ENCODE results near the gene OR10G2. TPM values are rescaled to one million over a fixed set of nuclear protein-coding genes. Genes with fewer than 3 reads are reported as not detected.
"Not testable (repeated sequence)": the region's sequence is repeated elsewhere in the genome, so short reads cannot be mapped to it uniquely, and the experiment has no call there.

OR10G2 gene
- polyA plus RNA-seq, 2 donors, result not detected

DNA sequence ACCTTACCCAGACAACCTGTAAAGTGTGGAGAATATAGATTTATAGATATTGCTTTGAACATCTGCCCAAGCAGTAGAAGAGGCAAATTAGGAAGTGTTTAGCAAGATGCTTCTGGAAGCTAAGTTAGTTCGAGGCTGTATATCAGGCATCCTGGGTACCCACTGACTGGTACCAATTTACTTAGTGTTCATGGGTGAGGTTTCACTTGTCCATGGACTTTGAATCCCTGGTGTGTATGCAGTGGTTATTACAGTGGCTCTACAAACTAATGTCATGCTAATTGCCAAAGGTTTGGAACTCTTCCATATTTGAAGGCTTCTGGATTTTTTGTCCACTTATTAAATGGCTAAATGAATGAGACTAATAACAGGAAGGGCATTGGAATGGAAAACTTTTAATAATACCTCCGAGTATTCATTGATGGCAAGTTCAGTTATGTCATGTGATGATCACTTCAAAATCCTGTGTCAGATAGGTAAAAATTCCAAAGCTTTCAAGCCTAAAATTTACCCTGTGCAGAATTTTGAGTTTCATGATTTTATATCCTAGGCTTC lies 18.7 kb upstream of the OR10G2 start, which contains the start of gene OR4E2:
OR4E2 (plus strand) TSS at position 505 of the 555 bp plus-strand sequence. CDS start 11,248 bp downstream, outside the sequence.
- H3K27me3 ChIP-seq (ENCODE audit: control insufficient read depth in 1 of 2, insufficient read depth in 2 of 2, low read length in 2 of 2), result no peaks in the 10 kb centered on the region
- H3K4me1 ChIP-seq (ENCODE audit: control insufficient read depth in 2 of 2, insufficient read depth in 2 of 2, low read length in 1 of 2), result no peaks in the 10 kb centered on the region
- no peak within 1 kb of the TSS for H3K27ac ChIP-seq (ENCODE audit: low read depth in 2 of 2, low read length in 1 of 2)
- WGBS, 2 donors, result 66 to 72% methylated on average over 2 of the region's 2 CpGs
- H3K36me3 ChIP-seq (ENCODE audit: control insufficient read depth in 2 of 2, insufficient read depth in 2 of 2, low read length in 1 of 2), result no peaks in the 10 kb centered on the region
- no peaks in the 10 kb centered on the region for H3K9me3 ChIP-seq (ENCODE audit: control insufficient read depth in 2 of 2, insufficient read depth in 1 of 2, low read depth in 1 of 2, low read length in 1 of 2)
- H3K4me3 ChIP-seq (ENCODE audit: low read depth in 1 of 2, low read length in 2 of 2), result no peak within 1 kb of the TSS

DNA sequence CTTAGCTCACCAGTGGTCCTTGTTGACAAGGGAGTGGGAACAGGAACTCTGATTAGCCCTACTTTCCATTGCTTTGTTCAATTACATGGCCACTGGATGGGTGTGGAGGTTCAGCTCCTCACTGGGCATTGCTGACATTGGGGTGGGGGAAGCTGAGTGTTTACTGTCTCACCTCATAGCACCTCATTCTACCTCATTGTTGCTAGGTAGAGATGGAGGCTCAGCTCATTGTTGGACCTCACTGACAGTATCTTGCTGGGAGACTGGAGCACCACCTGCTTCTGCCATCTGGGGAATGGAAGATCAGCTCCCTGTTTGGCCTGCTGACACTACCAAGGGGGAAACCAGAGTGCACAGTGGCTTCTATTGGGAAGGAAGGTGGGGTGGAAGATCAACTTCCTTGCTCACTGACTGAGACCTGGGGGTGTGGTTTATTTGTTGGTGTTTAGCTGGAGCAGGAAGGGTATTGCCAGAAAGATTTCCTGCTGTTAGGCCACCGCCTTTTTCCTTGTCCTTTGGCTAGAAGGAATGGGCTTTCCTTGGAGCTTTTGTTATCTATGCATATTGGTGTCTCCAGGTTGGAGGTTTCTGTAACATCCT lies 17.6 kb upstream of the OR10G2 start:
- H3K27me3 ChIP-seq (ENCODE audit: control insufficient read depth in 1 of 2, insufficient read depth in 2 of 2, low read length in 2 of 2), result no peaks in the 10 kb centered on the region
- H3K27ac ChIP-seq (ENCODE audit: low read depth in 2 of 2, low read length in 1 of 2), result no peak overlapping the region
- WGBS, 2 donors, result 45 to 63% methylated on average over 1 of the region's 1 CpG

DNA sequence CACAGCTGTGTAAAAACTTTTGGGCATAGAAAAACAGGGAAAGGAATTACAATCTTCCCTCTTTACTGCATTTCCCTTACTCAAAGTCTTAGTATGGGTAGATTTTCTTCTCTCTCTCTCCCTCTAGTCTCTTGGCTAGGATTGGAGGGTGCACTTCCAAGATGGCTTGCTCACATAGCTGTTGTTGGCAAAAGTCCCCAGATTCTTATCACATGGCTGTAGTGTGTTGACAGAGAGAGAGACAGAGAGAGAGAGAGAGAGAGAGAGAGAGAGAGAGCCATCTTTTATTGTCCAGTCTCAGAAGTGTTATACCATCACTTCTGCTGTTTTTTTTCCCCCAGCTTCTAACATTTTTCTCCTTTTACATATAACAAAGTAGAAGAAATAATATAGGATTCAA lies 12.6 kb upstream of the OR10G2 start:
- H3K27ac ChIP-seq (ENCODE audit: low read depth in 2 of 2, low read length in 1 of 2), result no peak overlapping the region
- H3K9me3 ChIP-seq (ENCODE audit: control insufficient read depth in 2 of 2, insufficient read depth in 1 of 2, low read depth in 1 of 2, low read length in 1 of 2), result no peaks in the 10 kb centered on the region
- H3K36me3 ChIP-seq (ENCODE audit: control insufficient read depth in 2 of 2, insufficient read depth in 2 of 2, low read length in 1 of 2), result no peaks in the 10 kb centered on the region
- H3K4me1 ChIP-seq (ENCODE audit: control insufficient read depth in 2 of 2, insufficient read depth in 2 of 2, low read length in 1 of 2), result no peaks in the 10 kb centered on the region
- H3K4me3 ChIP-seq (ENCODE audit: low read depth in 1 of 2, low read length in 2 of 2), result no peak overlapping the region
- H3K27me3 ChIP-seq (ENCODE audit: control insufficient read depth in 1 of 2, insufficient read depth in 2 of 2, low read length in 2 of 2), result no peaks in the 10 kb centered on the region

More for the DNA sequence above, 17.6 kb upstream of the OR10G2 start:
- H3K4me3 ChIP-seq (ENCODE audit: low read depth in 1 of 2, low read length in 2 of 2), result no peak overlapping the region
- no peaks in the 10 kb centered on the region for H3K9me3 ChIP-seq (ENCODE audit: control insufficient read depth in 2 of 2, insufficient read depth in 1 of 2, low read depth in 1 of 2, low read length in 1 of 2)
- H3K36me3 ChIP-seq (ENCODE audit: control insufficient read depth in 2 of 2, insufficient read depth in 2 of 2, low read length in 1 of 2), result no peaks in the 10 kb centered on the region
- no peaks in the 10 kb centered on the region for H3K4me1 ChIP-seq (ENCODE audit: control insufficient read depth in 2 of 2, insufficient read depth in 2 of 2, low read length in 1 of 2)

DNA sequence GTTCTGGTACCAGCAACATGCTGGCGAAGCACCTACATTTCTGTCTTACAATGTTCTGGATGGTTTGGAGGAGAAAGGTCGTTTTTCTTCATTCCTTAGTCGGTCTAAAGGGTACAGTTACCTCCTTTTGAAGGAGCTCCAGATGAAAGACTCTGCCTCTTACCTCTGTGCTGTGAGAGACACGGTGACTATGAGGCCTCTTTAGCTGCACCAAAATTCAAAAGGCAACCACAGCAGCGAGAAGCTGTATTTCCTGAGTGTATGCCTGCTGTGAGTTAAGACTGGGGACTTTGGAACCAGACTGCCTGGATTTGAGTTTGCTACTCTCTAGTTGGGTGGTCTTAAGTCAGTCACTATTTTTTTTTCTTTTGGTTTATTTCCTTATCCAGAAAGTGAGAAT lies 8.7 kb upstream of the OR10G2 start:
- Histone ChIP-seq H3K9me3 (ENCODE audit: control insufficient read depth in 2 of 2, insufficient read depth in 1 of 2, low read depth in 1 of 2, low read length in 1 of 2) (no peaks in the 10 kb centered on the region), H3K4me3 (ENCODE audit: low read depth in 1 of 2, low read length in 2 of 2) (no peak overlapping the region), H3K36me3 (ENCODE audit: control insufficient read depth in 2 of 2, insufficient read depth in 2 of 2, low read length in 1 of 2) (no peaks in the 10 kb centered on the region), H3K27ac (ENCODE audit: low read depth in 2 of 2, low read length in 1 of 2) (no peak overlapping the region), H3K27me3 (ENCODE audit: control insufficient read depth in 1 of 2, insufficient read depth in 2 of 2, low read length in 2 of 2) (peaks cover 0 to 2% of the 10 kb centered on the region in 2 donors), H3K4me1 (ENCODE audit: control insufficient read depth in 2 of 2, insufficient read depth in 2 of 2, low read length in 1 of 2) (no peaks in the 10 kb centered on the region)
- 67 to 68% methylated on average over 5 of the region's 5 CpGs for WGBS, 2 donors

DNA sequence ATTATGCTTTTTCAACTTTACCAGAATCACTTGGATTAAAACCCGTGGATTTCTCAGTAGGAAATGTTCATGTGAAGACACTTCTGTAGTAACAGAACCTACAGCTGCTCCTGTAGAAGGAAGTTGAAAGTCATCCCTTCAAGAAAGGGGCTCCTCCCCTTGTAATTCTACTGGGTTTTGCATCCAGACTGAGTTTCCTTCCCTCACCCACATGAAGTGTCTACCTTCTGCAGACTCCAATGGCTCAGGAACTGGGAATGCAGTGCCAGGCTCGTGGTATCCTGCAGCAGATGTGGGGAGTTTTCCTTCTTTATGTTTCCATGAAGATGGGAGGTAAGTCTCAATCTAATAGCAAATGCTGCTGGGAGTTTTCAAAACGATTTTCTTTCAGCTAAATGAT lies 7.9 kb upstream of the OR10G2 start:
- Histone ChIP-seq H3K27ac (ENCODE audit: low read depth in 2 of 2, low read length in 1 of 2) (no peak overlapping the region), H3K9me3 (ENCODE audit: control insufficient read depth in 2 of 2, insufficient read depth in 1 of 2, low read depth in 1 of 2, low read length in 1 of 2) (no peaks in the 10 kb centered on the region), H3K36me3 (ENCODE audit: control insufficient read depth in 2 of 2, insufficient read depth in 2 of 2, low read length in 1 of 2) (no peaks in the 10 kb centered on the region), H3K4me1 (ENCODE audit: control insufficient read depth in 2 of 2, insufficient read depth in 2 of 2, low read length in 1 of 2) (no peaks in the 10 kb centered on the region), H3K27me3 (ENCODE audit: control insufficient read depth in 1 of 2, insufficient read depth in 2 of 2, low read length in 2 of 2) (peaks cover 0 to 2% of the 10 kb centered on the region in 2 donors), H3K4me3 (ENCODE audit: low read depth in 1 of 2, low read length in 2 of 2) (no peak overlapping the region)
- 45 to 53% methylated on average over 3 of the region's 3 CpGs for WGBS, 2 donors

DNA sequence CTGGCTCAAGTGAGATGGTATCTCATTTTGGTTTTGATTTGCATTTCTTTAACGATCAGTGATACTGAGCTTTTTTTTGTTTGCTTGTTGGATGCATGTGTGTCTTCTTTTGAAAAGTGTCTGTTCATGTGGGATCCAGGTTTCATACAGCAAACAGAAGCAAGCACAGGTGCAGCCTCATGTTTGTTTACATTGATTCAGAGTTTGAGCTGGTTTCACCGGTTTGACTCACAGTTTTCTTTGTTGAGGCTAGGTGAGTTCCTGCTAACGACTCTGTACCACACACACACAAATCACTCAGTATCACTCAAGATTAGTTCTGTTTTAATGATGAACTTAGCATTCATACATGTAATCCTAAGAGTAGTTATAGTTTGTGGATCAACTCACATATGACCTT lies 3.7 kb downstream of the OR10G2 start:
- H3K4me1 ChIP-seq (ENCODE audit: control insufficient read depth in 2 of 2, insufficient read depth in 2 of 2, low read length in 1 of 2), result no peaks in the 10 kb centered on the region
- no peak overlapping the region for H3K27ac ChIP-seq (ENCODE audit: low read depth in 2 of 2, low read length in 1 of 2)
- no peak overlapping the region for H3K4me3 ChIP-seq (ENCODE audit: low read depth in 1 of 2, low read length in 2 of 2)
- H3K36me3 ChIP-seq (ENCODE audit: control insufficient read depth in 2 of 2, insufficient read depth in 2 of 2, low read length in 1 of 2), result no peaks in the 10 kb centered on the region
- no peaks in the 10 kb centered on the region for H3K9me3 ChIP-seq (ENCODE audit: control insufficient read depth in 2 of 2, insufficient read depth in 1 of 2, low read depth in 1 of 2, low read length in 1 of 2)
- WGBS, 2 donors, result 19 to 23% methylated on average over 3 of the region's 3 CpGs
- H3K27me3 ChIP-seq (ENCODE audit: control insufficient read depth in 1 of 2, insufficient read depth in 2 of 2, low read length in 2 of 2), result no peaks in the 10 kb centered on the region

DNA sequence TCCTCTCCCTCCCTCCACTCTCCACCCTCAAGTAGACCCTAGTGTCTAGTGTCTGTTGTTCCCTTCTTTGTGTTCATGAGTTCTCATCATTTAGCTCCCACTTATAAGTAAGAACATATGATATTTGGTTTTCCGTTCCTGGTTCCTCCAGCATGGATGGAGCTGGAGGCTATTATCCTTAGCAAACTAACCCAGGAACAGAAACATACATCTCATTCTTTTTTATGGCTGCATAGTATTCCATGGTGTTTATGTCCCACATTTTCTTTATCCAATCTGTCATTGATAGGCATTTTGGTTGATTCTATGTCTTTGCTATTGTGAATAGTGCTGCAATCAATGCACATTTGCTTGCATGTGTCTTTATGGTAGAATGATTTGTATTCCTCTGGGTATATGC lies 4.2 kb downstream of the OR10G2 start:
- H3K27ac ChIP-seq (ENCODE audit: low read depth in 2 of 2, low read length in 1 of 2); H3K4me3 ChIP-seq (ENCODE audit: low read depth in 1 of 2, low read length in 2 of 2); H3K4me1 ChIP-seq (ENCODE audit: control insufficient read depth in 2 of 2, insufficient read depth in 2 of 2, low read length in 1 of 2); H3K36me3 ChIP-seq (ENCODE audit: control insufficient read depth in 2 of 2, insufficient read depth in 2 of 2, low read length in 1 of 2); H3K27me3 ChIP-seq (ENCODE audit: control insufficient read depth in 1 of 2, insufficient read depth in 2 of 2, low read length in 2 of 2); H3K9me3 ChIP-seq (ENCODE audit: control insufficient read depth in 2 of 2, insufficient read depth in 1 of 2, low read depth in 1 of 2, low read length in 1 of 2): not testable (repeated sequence)
- 97 to 100% methylated on average over 1 of the region's 1 CpG for WGBS, 2 donors

DNA sequence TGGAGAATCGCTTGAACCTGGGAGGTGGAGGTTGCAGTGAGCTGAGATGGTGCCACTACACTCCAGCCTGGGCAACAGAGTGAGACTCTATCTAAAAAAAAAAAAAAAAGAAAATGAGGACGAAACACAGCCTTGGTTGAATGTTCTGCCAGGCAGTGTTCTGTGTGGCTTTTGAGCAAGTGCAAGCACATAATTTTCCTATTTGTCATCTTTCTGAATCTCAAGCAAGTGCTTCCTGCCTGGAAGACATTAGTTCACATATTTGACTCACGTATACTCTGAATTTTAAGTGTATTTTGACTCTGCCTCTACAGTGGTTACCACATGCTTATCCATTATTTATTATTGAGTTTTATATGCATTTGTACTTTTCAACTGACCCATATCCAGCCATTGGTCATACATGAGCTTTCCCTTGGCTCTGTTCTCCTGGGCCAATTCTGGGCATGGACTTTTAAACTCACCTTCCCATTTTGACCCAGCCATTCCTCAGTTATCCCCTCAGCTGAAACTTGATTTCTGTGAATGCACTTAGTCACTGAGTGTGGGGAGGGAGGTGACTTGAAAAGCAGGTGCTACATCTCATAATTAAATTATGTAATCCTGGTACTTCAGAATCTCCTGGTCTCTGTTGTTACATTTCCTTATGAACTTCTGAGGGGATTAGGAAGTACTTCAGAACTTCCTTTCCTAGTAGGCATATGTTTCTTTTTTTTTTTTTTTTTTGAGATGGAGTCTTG lies 8.1 kb downstream of the OR10G2 start:
- no peaks in the 10 kb centered on the region for H3K36me3 ChIP-seq (ENCODE audit: control insufficient read depth in 2 of 2, insufficient read depth in 2 of 2, low read length in 1 of 2)
- H3K4me1 ChIP-seq (ENCODE audit: control insufficient read depth in 2 of 2, insufficient read depth in 2 of 2, low read length in 1 of 2), result no peaks in the 10 kb centered on the region
- H3K9me3 ChIP-seq (ENCODE audit: control insufficient read depth in 2 of 2, insufficient read depth in 1 of 2, low read depth in 1 of 2, low read length in 1 of 2), result no peaks in the 10 kb centered on the region
- no peak overlapping the region for H3K4me3 ChIP-seq (ENCODE audit: low read depth in 1 of 2, low read length in 2 of 2)
- H3K27me3 ChIP-seq (ENCODE audit: control insufficient read depth in 1 of 2, insufficient read depth in 2 of 2, low read length in 2 of 2), result no peaks in the 10 kb centered on the region
- WGBS, 2 donors, result 58 to 65% methylated on average over 3 of the region's 3 CpGs
- peak overlapping the region; percentile 19 to 55 for H3K27ac ChIP-seq (ENCODE audit: low read depth in 2 of 2, low read length in 1 of 2)

DNA sequence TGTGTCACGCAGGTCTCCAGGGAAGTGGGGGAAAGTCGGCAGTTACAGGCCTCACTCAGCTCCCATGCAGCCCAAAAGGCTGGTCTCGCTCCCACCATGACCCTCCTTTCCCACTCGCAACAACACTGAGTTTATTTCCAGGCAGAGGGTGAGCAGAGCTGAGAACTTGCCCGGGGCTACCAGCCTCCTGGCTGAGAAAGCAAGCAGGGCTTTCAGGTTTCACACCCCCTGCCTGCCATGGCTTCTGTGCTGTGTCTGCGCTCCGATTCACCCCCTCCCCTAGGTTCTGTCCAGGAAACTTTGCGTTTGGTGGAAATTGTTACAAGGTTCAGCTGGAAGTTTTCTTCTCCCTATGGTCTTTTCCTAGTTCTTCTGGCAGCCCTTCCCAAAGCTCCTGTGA lies 17.1 kb downstream of the OR10G2 start:
- Histone ChIP-seq H3K36me3 (ENCODE audit: control insufficient read depth in 2 of 2, insufficient read depth in 2 of 2, low read length in 1 of 2) (no peaks in the 10 kb centered on the region), H3K4me3 (ENCODE audit: low read depth in 1 of 2, low read length in 2 of 2) (no peak overlapping the region), H3K27me3 (ENCODE audit: control insufficient read depth in 1 of 2, insufficient read depth in 2 of 2, low read length in 2 of 2) (peaks cover 0 to 2% of the 10 kb centered on the region in 2 donors), H3K9me3 (ENCODE audit: control insufficient read depth in 2 of 2, insufficient read depth in 1 of 2, low read depth in 1 of 2, low read length in 1 of 2) (no peaks in the 10 kb centered on the region), H3K27ac (ENCODE audit: low read depth in 2 of 2, low read length in 1 of 2) (no peak overlapping the region), H3K4me1 (ENCODE audit: control insufficient read depth in 2 of 2, insufficient read depth in 2 of 2, low read length in 1 of 2) (no peaks in the 10 kb centered on the region)
- 75 to 78% methylated on average over 8 of the region's 8 CpGs for WGBS, 2 donors

DNA sequence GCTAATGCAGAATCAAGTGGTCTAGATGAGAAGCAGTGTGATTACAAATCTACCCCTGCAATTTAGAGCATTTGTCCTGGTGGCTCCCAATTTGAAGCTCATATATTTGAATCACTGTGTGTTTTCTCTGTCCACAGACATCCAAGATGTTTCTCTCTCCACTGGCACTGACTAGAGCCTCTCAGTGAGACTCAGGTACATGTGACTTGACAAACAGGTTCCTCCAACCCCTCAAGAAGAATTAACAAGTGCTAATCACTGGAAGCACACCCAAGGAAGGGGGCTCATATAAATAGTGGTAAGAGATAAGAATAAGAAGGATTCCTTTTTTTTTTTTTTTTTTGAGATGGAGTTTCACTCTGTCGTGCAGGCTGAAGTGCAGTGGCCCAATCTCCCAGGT lies 20.5 kb downstream of the OR10G2 start:
- Histone ChIP-seq H3K27ac (ENCODE audit: low read depth in 2 of 2, low read length in 1 of 2) (no peak overlapping the region), H3K4me1 (ENCODE audit: control insufficient read depth in 2 of 2, insufficient read depth in 2 of 2, low read length in 1 of 2) (no peaks in the 10 kb centered on the region), H3K27me3 (ENCODE audit: control insufficient read depth in 1 of 2, insufficient read depth in 2 of 2, low read length in 2 of 2) (peaks cover 0 to 2% of the 10 kb centered on the region in 2 donors), H3K9me3 (ENCODE audit: control insufficient read depth in 2 of 2, insufficient read depth in 1 of 2, low read depth in 1 of 2, low read length in 1 of 2) (no peaks in the 10 kb centered on the region), H3K4me3 (ENCODE audit: low read depth in 1 of 2, low read length in 2 of 2) (no peak overlapping the region), H3K36me3 (ENCODE audit: control insufficient read depth in 2 of 2, insufficient read depth in 2 of 2, low read length in 1 of 2) (no peaks in the 10 kb centered on the region)
- 40 to 41% methylated on average over 1 of the region's 1 CpG for WGBS, 2 donors
